ENCODE results near the gene NFATC2. TPM values are rescaled to one million over a fixed set of nuclear protein-coding genes. Genes with fewer than 3 reads are reported as not detected.

The NFATC2 gene
- total and polyA plus RNA-seq, 4 donors: 2.5 to 4.6 (median 3.0) TPM

DNA sequence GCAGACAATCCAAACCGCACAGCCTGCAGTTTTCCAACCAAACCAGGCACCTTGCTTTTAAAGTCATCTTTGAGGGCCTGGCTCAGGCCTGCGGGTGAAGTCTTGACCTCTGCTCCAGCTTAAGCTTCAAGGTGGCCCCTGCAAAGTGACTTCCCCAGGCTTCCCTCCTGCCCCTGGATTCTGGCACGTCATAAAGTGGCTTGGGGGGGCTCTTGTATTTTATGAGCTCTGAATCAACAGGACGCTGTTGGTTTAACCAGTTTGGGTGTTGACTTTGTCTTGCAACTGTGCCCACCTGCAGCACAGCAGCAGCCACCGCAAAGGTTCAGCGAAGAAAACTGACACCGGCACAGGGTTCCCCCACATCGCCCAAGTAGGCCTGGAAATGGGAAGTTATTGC, 81.2 kb downstream of the NFATC2 start:
- Histone ChIP-seq H3K27ac (ENCODE audit: low read depth, low read length) (no peak overlapping the region), H3K27me3 (ENCODE audit: control insufficient read depth, insufficient read depth, low read length) (no peaks in the 10 kb centered on the region), H3K4me1 (ENCODE audit: control insufficient read depth, insufficient read depth, low read length) (peaks cover 36% of the 10 kb centered on the region), H3K36me3 (ENCODE audit: control insufficient read depth, insufficient read depth, low read length) (no peaks in the 10 kb centered on the region), H3K9me3 (ENCODE audit: control insufficient read depth, insufficient read depth, low read length) (no peaks in the 10 kb centered on the region), H3K4me3 (ENCODE audit: low read depth, low read length) (no peak overlapping the region)
- DNase-seq (ENCODE audit: low read depth in 4 of 6, low spot score in 6 of 6): no peak
- 90% methylated on average over 8 of the region's 8 CpGs for WGBS (ENCODE audit: insufficient coverage)

DNA sequence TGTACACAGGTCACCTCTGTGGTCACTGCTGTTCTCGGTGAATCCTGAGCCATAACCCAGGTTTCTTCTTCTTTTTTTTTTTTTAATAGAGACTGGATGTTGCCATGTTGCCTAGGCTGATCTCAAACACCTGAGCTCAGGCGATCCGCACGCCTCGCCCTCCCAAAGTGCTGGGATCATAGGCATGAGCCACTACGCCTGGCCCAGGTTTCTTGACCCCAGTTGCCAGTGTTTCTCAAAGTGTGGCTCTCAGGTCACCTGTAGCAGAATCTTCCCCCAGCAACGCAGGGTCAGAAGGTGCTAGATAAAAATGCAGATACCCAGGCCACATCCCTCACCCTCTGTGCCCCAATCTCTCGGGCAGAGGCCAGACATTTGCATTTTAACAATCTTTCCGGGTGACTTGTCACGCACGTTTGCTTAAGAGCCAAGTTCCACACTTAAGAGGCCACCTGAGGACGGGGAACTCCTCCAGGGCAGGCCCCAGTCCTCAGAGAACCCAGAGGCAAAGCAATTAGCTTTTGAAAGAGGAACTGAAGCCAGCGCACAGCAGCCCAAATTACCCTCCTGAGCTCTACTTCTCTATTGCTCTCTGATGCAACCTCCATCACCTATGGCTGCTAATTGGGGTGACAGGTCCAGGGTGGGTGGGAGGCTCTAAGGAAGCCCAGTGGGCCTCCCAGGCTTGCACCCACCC, 81.8 kb downstream of the NFATC2 start:
- DNase-seq (ENCODE audit: low read depth in 4 of 6, low spot score in 6 of 6): no peak
- Histone ChIP-seq H3K4me1 (ENCODE audit: control insufficient read depth, insufficient read depth, low read length) (peaks cover 37% of the 10 kb centered on the region), H3K27me3 (ENCODE audit: control insufficient read depth, insufficient read depth, low read length) (no peaks in the 10 kb centered on the region), H3K27ac (ENCODE audit: low read depth, low read length) (no peak overlapping the region), H3K36me3 (ENCODE audit: control insufficient read depth, insufficient read depth, low read length) (no peaks in the 10 kb centered on the region), H3K4me3 (ENCODE audit: low read depth, low read length) (no peak overlapping the region), H3K9me3 (ENCODE audit: control insufficient read depth, insufficient read depth, low read length) (no peaks in the 10 kb centered on the region)
- WGBS (ENCODE audit: insufficient coverage): 94% methylated on average over 11 of the region's 13 CpGs

DNA sequence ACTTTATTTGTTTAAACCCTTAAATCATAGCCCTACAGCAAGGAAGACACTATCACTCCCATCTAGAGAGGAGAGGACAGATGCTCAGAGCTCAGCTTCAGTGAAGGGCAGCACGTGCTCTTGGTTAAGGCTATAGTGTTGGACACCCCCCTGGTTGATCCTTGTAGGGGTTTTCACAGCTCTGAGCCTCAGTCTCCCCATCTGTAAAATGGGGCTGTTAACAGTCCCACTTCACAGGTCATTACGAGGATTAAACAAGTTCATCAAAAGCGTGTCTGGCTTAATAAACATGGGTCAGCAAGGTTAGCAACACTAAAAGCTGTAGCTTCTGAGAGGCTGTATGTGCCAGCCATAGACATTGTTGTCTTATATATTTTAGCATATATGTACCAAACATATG, 82.4 kb downstream of the NFATC2 start:
- Histone ChIP-seq H3K4me3 (ENCODE audit: low read depth, low read length) (no peak overlapping the region), H3K4me1 (ENCODE audit: control insufficient read depth, insufficient read depth, low read length) (peaks cover 37% of the 10 kb centered on the region), H3K36me3 (ENCODE audit: control insufficient read depth, insufficient read depth, low read length) (no peaks in the 10 kb centered on the region), H3K27me3 (ENCODE audit: control insufficient read depth, insufficient read depth, low read length) (no peaks in the 10 kb centered on the region), H3K27ac (ENCODE audit: low read depth, low read length) (no peak overlapping the region), H3K9me3 (ENCODE audit: control insufficient read depth, insufficient read depth, low read length) (no peaks in the 10 kb centered on the region)
- WGBS (ENCODE audit: insufficient coverage): 100% methylated on average over 1 of the region's 3 CpGs
- DNase-seq (ENCODE audit: low read depth in 4 of 6, low spot score in 6 of 6): no peak

DNA sequence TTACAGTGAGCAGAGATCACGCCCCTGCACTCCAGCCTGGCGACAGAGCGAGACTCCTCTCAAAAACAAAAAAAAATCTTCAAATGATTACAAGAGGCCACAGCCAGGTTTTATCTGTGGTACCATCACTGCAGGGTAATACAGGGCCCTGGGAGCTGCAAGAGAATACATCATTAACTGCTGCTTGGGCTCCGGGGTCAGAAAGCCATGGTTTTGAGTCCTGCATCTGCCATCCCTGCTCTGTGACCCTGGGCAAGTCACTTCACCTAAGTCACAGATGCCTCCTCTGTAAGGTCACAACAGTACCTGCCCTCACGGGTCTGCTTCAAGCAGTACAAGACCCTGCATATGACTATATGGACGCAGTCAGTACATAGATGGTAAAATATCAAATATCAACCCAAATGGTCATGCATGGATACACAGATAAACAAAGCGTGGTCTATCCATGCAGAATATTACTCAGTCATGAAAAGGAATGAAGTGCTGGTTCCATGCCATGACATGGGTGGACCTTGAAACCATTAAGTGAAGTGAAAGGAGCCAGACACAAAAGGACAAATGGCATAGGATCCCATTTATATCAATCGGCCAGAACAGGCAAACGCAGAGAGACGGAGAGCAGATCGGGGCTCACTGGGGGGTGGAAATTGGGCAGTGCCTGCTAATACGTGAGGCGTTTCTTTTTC, 83.6 kb downstream of the NFATC2 start:
- no peaks in the 10 kb centered on the region for H3K27me3 ChIP-seq (ENCODE audit: control insufficient read depth, insufficient read depth, low read length)
- H3K9me3 ChIP-seq (ENCODE audit: control insufficient read depth, insufficient read depth, low read length): no peaks in the 10 kb centered on the region
- WGBS (ENCODE audit: insufficient coverage): 95% methylated on average over 8 of the region's 13 CpGs
- DNase-seq (ENCODE audit: low read depth in 4 of 6, low spot score in 6 of 6): no peak
- H3K4me3 ChIP-seq (ENCODE audit: low read depth, low read length): no peak overlapping the region
- H3K36me3 ChIP-seq (ENCODE audit: control insufficient read depth, insufficient read depth, low read length): no peaks in the 10 kb centered on the region
- peaks cover 35% of the 10 kb centered on the region for H3K4me1 ChIP-seq (ENCODE audit: control insufficient read depth, insufficient read depth, low read length)
- no peak overlapping the region for H3K27ac ChIP-seq (ENCODE audit: low read depth, low read length)

DNA sequence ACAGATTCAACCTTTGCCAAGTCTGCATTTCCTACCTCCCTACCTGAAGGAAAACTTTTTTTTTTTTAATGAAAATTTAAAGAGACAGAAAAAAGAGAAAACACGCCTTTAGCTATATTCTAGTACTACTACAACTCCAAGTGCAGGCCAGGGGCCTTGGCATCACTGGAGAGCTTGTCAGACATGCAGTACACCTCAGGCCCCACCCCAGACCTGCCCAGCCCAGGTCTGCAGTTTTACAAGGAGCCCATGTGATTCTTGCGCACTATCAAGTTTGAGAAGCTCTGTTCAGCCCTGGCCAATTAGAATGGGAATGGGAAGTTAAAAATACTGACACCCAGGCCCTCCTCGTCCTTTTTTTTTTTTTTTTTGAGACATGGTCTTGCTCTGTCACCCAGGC, 85.0 kb downstream of the NFATC2 start:
- Histone ChIP-seq H3K9me3 (ENCODE audit: control insufficient read depth, insufficient read depth, low read length) (no peaks in the 10 kb centered on the region), H3K4me1 (ENCODE audit: control insufficient read depth, insufficient read depth, low read length) (peaks cover 22% of the 10 kb centered on the region), H3K27ac (ENCODE audit: low read depth, low read length) (no peak overlapping the region), H3K4me3 (ENCODE audit: low read depth, low read length) (no peak overlapping the region), H3K27me3 (ENCODE audit: control insufficient read depth, insufficient read depth, low read length) (no peaks in the 10 kb centered on the region), H3K36me3 (ENCODE audit: control insufficient read depth, insufficient read depth, low read length) (no peaks in the 10 kb centered on the region)
- 88% methylated on average over 2 of the region's 3 CpGs for WGBS (ENCODE audit: insufficient coverage)
- no peak for DNase-seq (ENCODE audit: low read depth in 4 of 6, low spot score in 6 of 6)

DNA sequence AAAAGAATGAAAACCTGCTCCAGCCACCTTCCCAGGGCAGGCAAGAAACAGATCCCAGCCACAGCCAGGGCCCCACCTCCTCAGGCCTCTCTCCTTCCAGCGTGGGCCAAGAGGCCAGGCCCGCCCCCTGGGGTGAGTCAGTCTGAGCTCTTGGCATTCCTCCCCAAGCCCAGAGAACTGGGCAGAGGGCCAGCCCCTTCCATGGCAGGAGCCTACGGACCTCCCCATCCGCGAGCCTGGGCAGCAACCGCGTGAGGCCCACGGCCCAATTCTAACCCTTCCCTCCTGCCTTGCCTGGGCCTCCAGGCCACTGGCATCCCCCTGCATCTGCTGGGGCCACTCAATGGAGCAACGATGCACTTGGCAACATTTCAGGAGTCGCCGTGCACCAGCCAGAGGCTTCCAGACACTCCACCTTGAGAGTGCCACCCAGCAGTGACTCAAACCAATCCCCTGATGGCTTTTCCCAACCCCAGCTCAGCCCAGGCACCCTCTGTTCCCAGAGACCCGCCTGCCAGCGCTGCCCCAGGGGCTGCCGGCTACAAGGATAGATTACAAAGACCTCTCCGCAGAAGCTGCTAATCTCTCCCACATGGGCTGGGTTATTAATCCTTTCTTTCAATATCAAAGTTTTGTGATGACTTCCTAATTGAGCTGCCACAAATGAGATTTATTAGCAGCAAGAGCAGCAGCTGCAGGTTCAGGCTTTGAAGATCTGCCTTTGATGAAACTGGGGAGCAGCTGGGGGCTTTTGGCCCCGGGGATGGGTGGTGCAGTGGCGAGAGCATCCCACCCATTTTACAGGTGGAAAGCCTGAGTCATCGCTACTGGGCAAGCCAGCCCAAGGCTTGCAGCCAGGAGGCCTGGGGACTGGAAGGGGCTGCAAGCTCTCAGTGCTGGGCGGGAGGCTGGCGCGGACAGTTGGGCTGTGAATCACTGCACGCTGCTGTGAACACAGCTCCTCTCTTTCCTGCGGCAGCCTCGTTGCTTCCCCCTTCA, 85.7 kb downstream of the NFATC2 start:
- H3K36me3 ChIP-seq (ENCODE audit: control insufficient read depth, insufficient read depth, low read length): no peaks in the 10 kb centered on the region
- WGBS (ENCODE audit: insufficient coverage): 26% methylated on average over 19 of the region's 24 CpGs
- peak in 5 of 6 donors; percentile 53 to 94 (median 79) for DNase-seq (ENCODE audit: low read depth in 4 of 6, low spot score in 6 of 6)
- H3K9me3 ChIP-seq (ENCODE audit: control insufficient read depth, insufficient read depth, low read length): no peaks in the 10 kb centered on the region
- peaks cover 22% of the 10 kb centered on the region for H3K4me1 ChIP-seq (ENCODE audit: control insufficient read depth, insufficient read depth, low read length)
- H3K4me3 ChIP-seq (ENCODE audit: low read depth, low read length): no peak overlapping the region
- no peaks in the 10 kb centered on the region for H3K27me3 ChIP-seq (ENCODE audit: control insufficient read depth, insufficient read depth, low read length)
- peak overlapping the region; percentile 65 for H3K27ac ChIP-seq (ENCODE audit: low read depth, low read length)

DNA sequence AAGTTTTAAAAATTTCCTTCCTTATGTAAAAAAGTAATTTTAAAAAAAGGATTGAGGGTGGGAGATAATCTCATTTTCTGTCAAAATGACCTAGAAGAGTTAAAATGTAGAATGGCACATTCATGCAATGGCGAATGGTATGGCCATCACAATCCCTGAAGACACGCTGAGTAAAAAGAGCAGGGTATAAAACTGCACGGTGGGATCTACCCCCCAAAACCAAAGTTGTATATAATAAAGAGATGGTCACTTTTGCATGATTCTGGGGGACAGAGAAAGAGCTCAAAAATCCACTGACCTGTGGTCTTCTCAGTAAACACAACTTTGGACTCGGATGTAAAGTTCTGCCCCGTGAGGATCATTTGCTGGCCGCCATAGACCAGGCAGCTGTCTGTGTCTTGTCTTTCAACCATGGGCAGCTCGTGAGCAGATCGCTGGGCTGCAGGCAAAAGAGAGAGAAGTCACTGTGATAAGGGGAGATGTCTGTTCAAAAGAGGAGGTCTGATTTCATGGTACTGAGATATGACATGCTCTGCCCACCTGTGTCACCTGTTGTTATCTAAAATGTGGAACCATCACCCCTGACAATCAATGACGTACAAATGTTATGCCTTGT, 88.2 kb downstream of the NFATC2 start:
- Histone ChIP-seq H3K4me3 (ENCODE audit: low read depth, low read length) (no peak overlapping the region), H3K27me3 (ENCODE audit: control insufficient read depth, insufficient read depth, low read length) (no peaks in the 10 kb centered on the region), H3K9me3 (ENCODE audit: control insufficient read depth, insufficient read depth, low read length) (no peaks in the 10 kb centered on the region), H3K4me1 (ENCODE audit: control insufficient read depth, insufficient read depth, low read length) (peaks cover 23% of the 10 kb centered on the region), H3K36me3 (ENCODE audit: control insufficient read depth, insufficient read depth, low read length) (no peaks in the 10 kb centered on the region), H3K27ac (ENCODE audit: low read depth, low read length) (no peak overlapping the region)
- 97% methylated on average over 7 of the region's 9 CpGs for WGBS (ENCODE audit: insufficient coverage)
- DNase-seq (ENCODE audit: low read depth in 4 of 6, low spot score in 6 of 6): no peak

DNA sequence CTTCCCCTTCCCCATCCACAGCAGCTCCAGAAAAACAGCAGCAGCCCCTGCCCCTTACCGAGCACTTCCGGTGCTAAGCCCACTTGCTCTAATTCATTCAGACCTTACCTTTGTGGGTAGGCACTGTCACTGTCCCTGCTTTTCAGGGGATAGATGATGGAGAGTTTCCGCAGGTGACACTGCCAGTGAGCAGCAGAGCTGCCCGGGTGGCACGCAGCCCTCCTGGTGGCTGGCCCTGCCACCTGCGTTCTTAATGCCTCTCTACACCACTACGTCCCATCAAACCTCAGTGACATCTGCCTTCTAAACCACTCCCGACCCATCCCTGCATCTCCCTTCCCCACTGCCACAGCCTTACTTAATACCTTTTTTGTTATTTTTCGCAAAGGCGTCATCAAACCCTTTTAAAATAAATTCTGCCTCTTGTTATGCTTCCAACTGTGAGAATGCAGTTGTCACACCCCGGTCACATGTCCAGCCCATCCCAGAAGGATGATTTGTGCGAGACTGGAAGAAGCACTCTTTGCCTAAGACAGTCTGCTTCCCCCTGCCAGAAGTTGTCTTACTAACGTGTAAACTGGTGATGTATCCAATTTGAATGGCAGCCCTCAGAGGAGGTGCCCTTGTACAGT, 89.7 kb downstream of the NFATC2 start:
- Histone ChIP-seq H3K27me3 (ENCODE audit: control insufficient read depth, insufficient read depth, low read length) (no peaks in the 10 kb centered on the region), H3K4me1 (ENCODE audit: control insufficient read depth, insufficient read depth, low read length) (peaks cover 26% of the 10 kb centered on the region), H3K9me3 (ENCODE audit: control insufficient read depth, insufficient read depth, low read length) (no peaks in the 10 kb centered on the region), H3K4me3 (ENCODE audit: low read depth, low read length) (no peak overlapping the region), H3K27ac (ENCODE audit: low read depth, low read length) (no peak overlapping the region), H3K36me3 (ENCODE audit: control insufficient read depth, insufficient read depth, low read length) (no peaks in the 10 kb centered on the region)
- WGBS (ENCODE audit: insufficient coverage): 90% methylated on average over 12 of the region's 13 CpGs
- no peak for DNase-seq (ENCODE audit: low read depth in 4 of 6, low spot score in 6 of 6)

DNA sequence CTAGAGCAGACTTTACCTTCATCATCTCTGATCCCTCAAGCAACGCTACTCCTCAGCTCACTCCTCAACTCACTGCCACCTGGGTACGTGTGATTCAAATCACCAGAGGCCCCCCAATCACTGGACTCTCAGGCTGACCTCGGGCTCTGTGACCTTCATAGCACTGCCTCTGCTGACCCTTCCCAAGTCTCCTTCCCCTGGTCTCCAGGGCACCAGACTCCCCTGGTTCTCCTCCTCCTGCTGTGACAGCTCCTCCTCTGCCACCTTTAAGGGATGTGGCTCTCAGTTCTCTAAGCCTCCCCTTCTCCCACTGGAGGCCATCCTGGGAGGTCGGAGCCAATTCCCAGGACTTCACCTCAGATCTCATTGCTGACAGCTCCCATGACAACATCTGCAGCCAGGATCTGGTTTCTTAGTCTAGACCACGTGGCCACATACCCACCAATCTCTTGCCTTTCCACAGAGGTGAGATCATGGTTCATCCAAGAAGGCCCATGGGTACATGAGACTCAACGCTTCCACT, 90.4 kb downstream of the NFATC2 start:
- no peak for DNase-seq (ENCODE audit: low read depth in 4 of 6, low spot score in 6 of 6)
- Histone ChIP-seq H3K36me3 (ENCODE audit: control insufficient read depth, insufficient read depth, low read length) (no peaks in the 10 kb centered on the region), H3K9me3 (ENCODE audit: control insufficient read depth, insufficient read depth, low read length) (no peaks in the 10 kb centered on the region), H3K27me3 (ENCODE audit: control insufficient read depth, insufficient read depth, low read length) (no peaks in the 10 kb centered on the region), H3K4me3 (ENCODE audit: low read depth, low read length) (no peak overlapping the region), H3K27ac (ENCODE audit: low read depth, low read length) (no peak overlapping the region), H3K4me1 (ENCODE audit: control insufficient read depth, insufficient read depth, low read length) (peaks cover 23% of the 10 kb centered on the region)
- WGBS (ENCODE audit: insufficient coverage): 93% methylated on average over 6 of the region's 6 CpGs
